Stimulated activated CD8-positive, alpha-beta memory T cell treated with anti-CD3 and anti-CD28 coated beads, Interleukin-15, amount 100 ng/mL, for 48 hours (primary cell): ENCODE measurements around the gene TMEM117.
"Not testable (repeated sequence)": the region's sequence is repeated elsewhere in the genome, so short reads cannot be mapped to it uniquely, and the experiment has no call there.

Experiments used
- DNase-seq, 2 donors: peaks; one replicate each; pipeline ENCODE4 v3.0.0-alpha.2; 2020; ENCODE audit warnings: low read depth in 2 of 2

The TMEM117 gene

DNA sequence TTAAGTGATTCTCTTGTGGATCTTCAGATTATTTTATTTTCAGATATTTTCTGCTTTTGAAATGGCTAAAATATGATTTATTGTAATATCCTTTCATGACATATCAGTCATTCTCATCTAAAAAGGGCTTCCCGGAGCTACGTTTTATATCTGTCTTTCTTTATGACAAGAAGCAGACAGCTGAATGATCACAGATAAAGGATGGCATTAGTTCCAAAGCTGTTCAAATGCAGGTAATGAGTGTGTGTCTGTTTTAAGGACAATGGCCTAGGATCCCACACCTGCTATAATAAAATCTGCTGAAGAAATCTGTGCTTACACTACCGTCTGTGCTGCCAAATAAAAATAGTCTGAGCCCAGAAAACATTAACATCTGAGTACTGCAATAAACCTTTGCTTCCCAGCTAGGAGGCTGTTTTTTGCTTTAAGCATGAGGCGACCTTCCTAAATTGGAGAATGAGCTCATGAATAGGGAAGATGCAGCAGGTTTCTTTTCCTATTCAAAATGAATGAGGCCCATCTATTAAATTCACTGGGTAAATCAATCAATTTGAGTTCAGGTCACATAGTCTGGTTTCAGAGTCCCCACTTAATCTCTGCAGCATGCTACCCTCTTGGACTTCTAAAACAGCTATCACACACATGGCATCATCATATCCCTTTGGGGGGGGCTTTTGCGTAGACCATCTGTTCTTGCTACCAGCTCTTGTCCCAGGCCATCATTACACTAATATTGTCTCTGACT is 541.7 kb downstream of the TMEM117 start:
- DNase-seq = no peak

DNA sequence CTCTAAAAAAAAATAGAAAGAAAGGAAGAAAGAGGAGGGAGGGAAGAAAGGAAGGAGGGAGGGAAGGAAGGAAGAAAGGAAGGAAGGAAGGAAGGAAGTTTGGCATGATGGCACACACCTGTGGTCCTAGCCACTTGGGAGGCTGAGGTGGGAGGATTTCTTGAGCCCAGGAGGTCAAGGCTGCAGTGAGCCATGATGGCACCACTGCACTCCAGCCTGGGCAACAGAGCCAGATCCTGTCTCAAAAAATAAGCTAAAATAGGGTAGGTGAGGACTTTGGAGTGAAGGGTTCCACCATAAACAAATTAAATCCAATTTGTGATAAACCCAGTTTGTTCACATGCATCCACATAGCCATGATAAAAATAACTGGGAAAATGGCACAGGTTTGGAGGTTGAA is 543.2 kb downstream of the TMEM117 start:
- DNase-seq = not testable (repeated sequence)

- no peak for DNase-seq
Measured at GRCh38 chr12:44379831-44380230, 544.0 kb downstream of the TMEM117 start.

- DNase-seq = no peak
Measured at GRCh38 chr12:44380861-44381260, 545.0 kb downstream of the TMEM117 start.

DNA sequence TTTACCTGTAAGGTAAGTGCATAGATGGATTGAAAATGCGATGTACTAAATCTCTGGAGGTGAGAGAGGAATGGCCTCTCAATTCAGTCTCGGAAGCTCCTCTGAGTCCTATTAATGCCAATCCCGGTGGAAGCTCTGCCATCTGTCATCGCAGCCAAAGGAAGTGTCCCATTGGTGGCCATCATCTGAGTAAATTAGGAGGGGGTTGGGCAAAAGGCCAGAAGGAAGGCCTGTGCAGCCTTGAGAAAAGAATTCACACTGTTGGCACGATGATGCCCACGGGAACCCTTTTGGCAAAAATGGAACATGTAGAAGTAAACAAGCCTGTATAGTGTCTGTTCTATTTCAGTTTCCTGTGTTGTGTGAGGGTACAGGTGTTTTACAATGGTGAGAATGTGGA is 545.5 kb downstream of the TMEM117 start:
- no peak for DNase-seq

- no peak for DNase-seq
Measured at GRCh38 chr12:44384136-44384535, 548.3 kb downstream of the TMEM117 start.

- DNase-seq = no peak
Measured at GRCh38 chr12:44385964-44386363, 550.1 kb downstream of the TMEM117 start.

GRCh38 chr12:44387581-44387980 is 551.7 kb downstream of the TMEM117 start:
- DNase-seq = no peak

GRCh38 chr12:44389038-44389437 is 553.2 kb downstream of the TMEM117 start:
- no peak for DNase-seq

GRCh38 chr12:44389896-44390295 is 554.0 kb downstream of the TMEM117 start:
- DNase-seq = no peak

DNA sequence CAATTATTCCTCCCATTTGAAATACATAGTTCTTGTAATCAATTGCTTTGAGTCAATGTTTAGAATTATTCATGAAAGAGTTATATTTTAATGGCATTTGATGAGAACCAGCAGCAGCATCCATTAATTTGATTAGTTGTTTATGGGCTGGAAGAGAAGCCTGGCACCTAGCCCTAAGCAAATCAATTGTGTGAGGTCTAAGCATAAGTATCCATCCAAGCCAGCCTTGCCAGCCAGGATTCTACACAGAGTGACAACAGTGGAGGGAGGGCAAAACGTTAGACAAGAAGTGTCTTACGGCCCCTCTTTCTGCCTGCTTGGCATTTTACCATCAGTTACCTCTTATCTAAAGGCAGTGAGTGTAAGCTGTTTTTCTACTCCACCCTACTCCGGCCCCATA is 561.8 kb downstream of the TMEM117 start:
- DNase-seq = no peak

DNA sequence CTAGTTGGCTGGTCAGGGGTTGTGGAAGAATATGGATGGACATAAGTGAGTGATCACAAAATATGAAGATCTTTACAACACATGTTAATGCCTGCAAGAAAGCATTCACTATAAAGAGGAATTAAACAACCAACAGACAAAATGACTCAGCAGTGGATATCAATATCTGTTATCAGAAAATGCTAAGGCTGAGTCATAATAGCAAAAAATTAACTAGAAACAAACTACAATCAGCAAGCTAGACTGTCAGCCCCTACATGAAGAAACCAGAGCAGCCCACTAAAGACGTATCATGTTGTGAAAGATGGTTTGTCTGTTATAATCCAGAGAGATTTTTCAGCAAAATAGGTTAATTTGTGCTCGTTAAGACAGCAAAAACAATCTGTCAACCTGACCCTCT is 567.3 kb downstream of the TMEM117 start:
- DNase-seq = no peak

GRCh38 chr12:44405297-44405696 is 569.4 kb downstream of the TMEM117 start:
- DNase-seq = no peak

GRCh38 chr12:44422559-44422958 is 586.7 kb downstream of the TMEM117 start:
- no peak for DNase-seq

DNA sequence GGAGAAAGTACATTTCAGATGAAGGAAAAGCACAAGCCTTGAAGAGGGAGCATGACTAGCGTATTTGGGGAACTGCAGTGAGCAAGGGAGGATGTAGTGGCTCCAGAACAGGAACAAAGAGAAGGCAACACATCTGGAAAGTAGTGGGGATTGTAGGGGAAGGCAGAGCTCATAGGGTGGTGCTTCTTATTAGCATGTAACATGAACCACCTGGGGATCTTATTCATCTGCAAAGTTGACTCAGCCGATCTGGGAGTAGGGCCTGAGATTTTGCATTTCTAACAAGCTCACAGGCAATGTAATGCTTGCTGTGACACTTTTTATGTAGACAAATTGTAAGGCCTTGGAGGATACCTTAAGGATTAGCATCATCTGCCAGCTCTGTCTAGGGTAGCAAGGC is 592.9 kb downstream of the TMEM117 start:
- no peak for DNase-seq

DNA sequence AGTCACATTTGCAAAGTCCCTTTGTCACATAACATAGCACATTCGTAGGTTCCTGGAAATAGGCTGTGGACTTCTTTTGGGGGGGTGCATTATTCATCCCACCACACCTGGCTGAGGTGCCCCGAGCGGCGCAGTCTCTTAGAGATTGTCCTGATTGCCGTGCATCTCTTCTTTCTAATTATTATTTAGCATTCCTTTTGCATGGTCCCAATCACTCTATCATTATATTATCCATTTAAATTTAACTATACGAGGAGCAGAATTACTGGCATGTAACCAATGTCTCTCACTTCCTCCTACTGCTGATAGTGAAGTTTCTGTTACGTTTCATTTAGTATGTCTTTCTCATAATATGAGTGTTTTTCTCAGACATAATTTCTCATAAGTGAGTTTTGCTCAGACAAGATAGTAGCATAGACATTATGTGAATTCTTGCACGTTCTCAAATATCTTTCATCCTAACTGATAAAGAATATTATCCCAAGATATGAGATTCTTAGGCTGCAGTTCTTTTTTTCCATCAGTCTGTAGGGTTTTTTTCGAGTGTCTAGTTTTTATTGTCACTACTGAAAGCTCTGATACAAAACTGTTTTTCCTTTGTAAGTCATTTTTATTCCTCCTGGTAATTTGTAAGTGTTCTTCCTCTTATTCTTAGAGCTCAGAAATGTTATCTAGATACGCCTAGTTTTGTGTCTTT is 595.9 kb downstream of the TMEM117 start:
- DNase-seq = no peak

DNA sequence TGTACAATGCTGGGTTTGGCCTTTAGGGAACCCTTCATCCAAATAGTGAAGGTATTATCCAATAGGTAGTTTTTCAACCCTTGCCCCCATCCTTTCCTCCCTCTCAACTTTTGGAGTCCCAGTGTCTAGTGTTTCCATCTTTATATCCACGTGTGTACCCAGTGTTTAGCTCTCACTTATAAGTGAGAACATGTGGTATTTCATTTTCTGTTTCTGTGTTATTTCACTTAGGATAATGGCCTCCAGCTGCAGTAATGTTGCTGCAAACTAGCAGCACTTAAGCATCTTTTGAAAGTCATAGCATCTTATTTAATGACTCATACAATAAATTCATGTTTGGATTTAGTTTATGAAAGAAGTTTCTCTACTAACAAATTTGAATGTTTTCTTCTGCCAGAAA is 597.8 kb downstream of the TMEM117 start:
- no peak for DNase-seq

DNA sequence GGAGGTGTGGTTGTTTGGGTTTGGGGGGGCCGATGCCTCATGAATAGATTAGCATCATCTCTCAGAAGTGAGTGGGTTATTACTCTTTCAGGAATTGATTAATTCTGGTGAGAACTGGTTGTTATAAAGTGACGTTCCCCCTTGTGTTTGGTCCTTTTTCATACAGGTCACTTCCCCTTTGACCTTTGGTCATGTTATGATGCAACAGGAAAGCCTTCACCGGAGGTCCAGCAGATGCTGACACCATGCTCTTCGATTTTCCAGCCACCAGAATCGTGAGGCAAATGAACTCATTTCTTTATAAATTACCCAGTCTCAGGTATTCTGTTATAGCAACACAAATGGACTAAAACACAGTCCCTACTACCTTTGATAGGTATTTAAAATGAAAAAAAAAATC is 600.9 kb downstream of the TMEM117 start:
- DNase-seq = no peak
